Measurements from ENCODE around the gene SUN5. TPM values are rescaled to one million over a fixed set of nuclear protein-coding genes. Genes with fewer than 3 reads are reported as not detected.

Gene SUN5
- total and polyA plus RNA-seq, 8 donors, result not detected

DNA sequence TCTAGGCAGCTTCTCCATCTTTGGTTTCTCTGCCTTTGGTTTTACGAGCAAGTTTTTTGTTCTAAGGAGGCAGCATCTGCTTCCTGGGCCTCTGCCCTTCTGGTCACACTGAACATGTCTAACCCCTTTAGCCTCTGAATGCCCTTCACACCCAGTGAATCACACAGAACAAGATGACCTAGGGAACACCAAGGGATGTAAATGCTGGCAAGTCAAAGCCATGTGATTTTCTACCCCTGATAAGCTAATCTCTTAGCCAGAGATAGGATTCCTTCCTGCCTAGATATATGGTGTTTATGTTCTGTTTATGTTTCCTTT lies 20.0 kb upstream of the SUN5 start:
- no peak overlapping the region for H3K4me3 ChIP-seq
- TF ChIP-seq, protein P1, sequence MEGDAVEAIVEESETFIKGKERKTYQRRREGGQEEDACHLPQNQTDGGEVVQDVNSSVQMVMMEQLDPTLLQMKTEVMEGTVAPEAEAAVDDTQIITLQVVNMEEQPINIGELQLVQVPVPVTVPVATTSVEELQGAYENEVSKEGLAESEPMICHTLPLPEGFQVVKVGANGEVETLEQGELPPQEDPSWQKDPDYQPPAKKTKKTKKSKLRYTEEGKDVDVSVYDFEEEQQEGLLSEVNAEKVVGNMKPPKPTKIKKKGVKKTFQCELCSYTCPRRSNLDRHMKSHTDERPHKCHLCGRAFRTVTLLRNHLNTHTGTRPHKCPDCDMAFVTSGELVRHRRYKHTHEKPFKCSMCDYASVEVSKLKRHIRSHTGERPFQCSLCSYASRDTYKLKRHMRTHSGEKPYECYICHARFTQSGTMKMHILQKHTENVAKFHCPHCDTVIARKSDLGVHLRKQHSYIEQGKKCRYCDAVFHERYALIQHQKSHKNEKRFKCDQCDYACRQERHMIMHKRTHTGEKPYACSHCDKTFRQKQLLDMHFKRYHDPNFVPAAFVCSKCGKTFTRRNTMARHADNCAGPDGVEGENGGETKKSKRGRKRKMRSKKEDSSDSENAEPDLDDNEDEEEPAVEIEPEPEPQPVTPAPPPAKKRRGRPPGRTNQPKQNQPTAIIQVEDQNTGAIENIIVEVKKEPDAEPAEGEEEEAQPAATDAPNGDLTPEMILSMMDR (IDR thresholded peaks at IDR 0.05), result no peak
- ATAC-seq, result no peak
- H3K27ac ChIP-seq, result no peak overlapping the region
- DNase-seq, result no peak
- intact Hi-C loops (cut with DNase I), result no loop called here
- FAIRE-seq, result no peak
- no peaks in the 10 kb centered on the region for H3K27me3 ChIP-seq
- WGBS, 2 donors, result 50 to 52% methylated on average over 1 of the region's 1 CpG
- no peaks in the 10 kb centered on the region for H3K36me3 ChIP-seq
- no peaks in the 10 kb centered on the region for H3K4me1 ChIP-seq
- no peaks in the 10 kb centered on the region for H3K9me3 ChIP-seq

DNA sequence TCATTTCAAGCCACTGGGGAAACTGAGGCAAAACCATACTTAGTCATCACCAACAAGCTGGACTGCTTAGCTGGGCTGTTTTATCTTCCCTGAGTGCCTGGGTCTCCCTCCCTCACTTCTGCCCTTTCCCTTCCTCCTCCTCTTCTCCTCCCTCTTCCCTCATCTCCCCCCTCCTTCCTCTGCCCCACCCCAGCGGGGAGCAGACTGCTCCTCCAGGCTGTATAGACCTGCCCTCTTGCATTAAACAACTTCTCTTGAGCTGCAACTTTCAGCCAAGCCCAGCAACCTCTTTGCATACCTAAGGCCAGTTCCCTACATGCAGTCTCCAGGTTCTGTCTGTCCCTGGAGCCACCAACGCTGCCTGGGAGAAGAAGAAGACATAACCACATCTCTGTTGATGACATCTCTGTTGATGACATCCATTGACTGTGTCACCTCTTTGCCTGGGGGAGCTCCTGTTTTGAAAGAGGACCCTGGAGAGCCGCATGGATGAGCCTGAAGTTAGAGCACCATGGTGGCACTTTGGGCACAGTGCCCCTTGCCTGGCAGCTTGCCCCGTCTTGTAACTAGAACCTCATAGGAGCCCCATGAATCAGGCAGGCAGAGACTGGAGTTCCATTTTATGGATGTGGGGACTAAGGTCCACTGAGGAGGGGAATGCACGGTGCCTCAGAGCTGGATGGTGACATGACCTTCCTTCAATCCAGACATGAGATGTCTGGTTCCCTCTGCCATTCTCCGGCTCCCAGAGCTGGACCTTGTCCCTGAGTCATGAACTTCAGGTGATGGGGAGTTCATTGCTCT lies 19.4 kb upstream of the SUN5 start:
- no peak for ATAC-seq
- 49 to 60% methylated on average over 6 of the region's 6 CpGs for WGBS, 2 donors
- no peak overlapping the region for H3K4me3 ChIP-seq
- no peaks in the 10 kb centered on the region for H3K4me1 ChIP-seq
- H3K36me3 ChIP-seq, result no peaks in the 10 kb centered on the region
- DNase-seq, result no peak
- H3K27ac ChIP-seq, result no peak overlapping the region
- no peak for FAIRE-seq
- intact Hi-C loops (cut with DNase I), result no loop called here
- TF ChIP-seq, protein P1 (IDR thresholded peaks at IDR 0.05), result no peak
- H3K9me3 ChIP-seq, result no peaks in the 10 kb centered on the region
- H3K27me3 ChIP-seq, result no peaks in the 10 kb centered on the region

DNA sequence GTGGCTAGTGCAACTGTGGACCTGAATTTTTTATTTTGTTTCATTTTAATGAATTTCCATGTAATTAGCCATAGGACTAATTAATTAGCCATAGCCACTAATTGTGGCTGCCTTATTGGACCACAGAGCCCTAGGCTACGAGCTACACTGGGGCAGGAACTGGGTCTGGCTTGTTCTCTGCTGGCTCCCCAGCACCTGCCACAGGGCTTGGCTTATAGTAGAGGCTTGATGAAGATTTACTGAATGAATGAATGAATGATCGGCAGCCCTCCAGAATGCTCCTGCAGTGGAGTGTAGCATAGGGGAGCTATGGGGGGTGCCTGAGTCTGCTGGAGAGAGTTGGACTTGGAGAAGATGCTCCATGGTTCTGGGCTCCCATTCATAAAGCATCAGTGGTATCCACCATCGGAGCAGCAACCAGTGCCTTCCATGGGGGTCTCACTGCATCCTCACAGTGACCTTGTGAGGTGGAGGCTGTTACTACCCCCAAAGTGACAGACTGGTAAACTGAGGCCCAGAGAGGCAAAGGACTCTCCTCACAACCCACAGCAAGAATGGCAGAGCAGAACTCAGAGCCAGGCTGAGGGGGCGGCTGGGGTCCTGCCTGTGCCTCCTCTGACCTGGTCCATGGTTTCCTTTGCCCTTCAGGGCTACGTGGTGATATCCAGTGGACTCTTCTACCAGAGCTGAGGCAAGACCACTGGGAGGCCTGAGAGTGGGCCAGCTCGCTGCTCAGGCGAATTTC lies 18.6 kb upstream of the SUN5 start:
- FAIRE-seq, result no peak
- intact Hi-C loops (cut with DNase I), result no loop called here
- TF ChIP-seq, protein P1 (IDR thresholded peaks at IDR 0.05), result no peak

DNA sequence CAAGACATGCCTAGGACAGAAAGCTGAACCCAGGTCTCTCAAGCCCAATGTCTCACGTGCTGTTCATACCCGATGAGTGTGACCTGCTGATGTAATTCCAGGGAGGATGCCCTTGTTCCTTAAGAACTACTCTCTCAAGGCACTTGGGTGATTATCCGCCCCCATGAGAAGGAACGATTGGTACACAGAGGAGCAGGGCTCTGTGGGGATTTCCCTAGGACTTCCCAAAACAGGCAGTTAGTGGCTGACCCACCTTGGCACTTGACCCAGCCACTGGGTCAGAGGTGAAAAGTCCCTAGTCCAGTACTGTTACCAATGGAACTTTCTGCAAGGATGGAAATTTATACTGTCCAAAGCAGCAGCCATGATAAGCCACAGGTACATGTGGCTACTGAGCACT lies 18.1 kb upstream of the SUN5 start:
- intact Hi-C loops (cut with DNase I), result no loop called here

More for the DNA sequence above, 18.6 kb upstream of the SUN5 start:
- ATAC-seq (no peak), DNase-seq (no peak)
- 55 to 67% methylated on average over 7 of the region's 7 CpGs for WGBS, 2 donors
- H3K36me3 ChIP-seq, result no peaks in the 10 kb centered on the region
- H3K9me3 ChIP-seq, result no peaks in the 10 kb centered on the region
- H3K27me3 ChIP-seq, result no peaks in the 10 kb centered on the region
- H3K4me3 ChIP-seq, result no peak overlapping the region
- no peak overlapping the region for H3K27ac ChIP-seq
- H3K4me1 ChIP-seq, result no peaks in the 10 kb centered on the region

More for the DNA sequence above, 18.1 kb upstream of the SUN5 start:
- Histone ChIP-seq H3K27ac (no peak overlapping the region), H3K4me1 (no peaks in the 10 kb centered on the region), H3K9me3 (no peaks in the 10 kb centered on the region), H3K4me3 (no peak overlapping the region), H3K27me3 (no peaks in the 10 kb centered on the region), H3K36me3 (no peaks in the 10 kb centered on the region)
- 46 to 54% methylated on average over 4 of the region's 4 CpGs for whole genome bisulfite sequencing, 2 donors
- ATAC-seq (no peak), FAIRE-seq (no peak), DNase-seq (no peak)
- TF ChIP-seq, protein P1 (IDR thresholded peaks at IDR 0.05), result no peak
